HEK293 (cell line): ENCODE data around the gene UNK.

ENCODE experiments used
- REST ChIP-seq: fragments of 450-650 bp; formaldehyde crosslinking; IDR thresholded peaks from 2 replicates; pipeline ENCODE4 v1.5.1; 2016; ENCODE audit warnings: missing biosample characterization, missing genetic modification characterization
- TCF7L2 ChIP-seq: IDR thresholded peaks from 2 replicates; pipeline ENCODE4 v1.6.1; 2011; ENCODE audit warnings: low read depth, mild to moderate bottlenecking, inconsistent platforms, low read length, moderate library complexity, borderline replicate concordance
- YY1 ChIP-seq: fragments of 450-650 bp; formaldehyde crosslinking; IDR thresholded peaks from 2 replicates; pipeline ENCODE4 v1.5.1; 2018; ENCODE audit warnings: missing biosample characterization, missing genetic modification characterization
- ZBTB10 ChIP-seq: fragments of 450-650 bp; formaldehyde crosslinking; IDR thresholded peaks from 2 replicates; pipeline ENCODE4 v1.5.1; 2016; ENCODE audit warnings: missing biosample characterization, missing genetic modification characterization
- ZFP41 ChIP-seq: fragments of 450-650 bp; formaldehyde crosslinking; IDR thresholded peaks from 2 replicates; pipeline ENCODE4 v1.5.1; 2016; ENCODE audit warnings: missing biosample characterization, missing genetic modification characterization, borderline replicate concordance
- ZNF2 ChIP-seq: fragments of 450-650 bp; formaldehyde crosslinking; IDR thresholded peaks from 2 replicates; pipeline ENCODE4 v1.5.1; 2016; ENCODE audit warnings: missing biosample characterization, missing genetic modification characterization
- ZNF211 ChIP-seq: fragments of 450-650 bp; formaldehyde crosslinking; IDR thresholded peaks from 2 replicates; pipeline ENCODE4 v1.5.1; 2016; ENCODE audit warnings: low read depth, missing biosample characterization, missing genetic modification characterization
- ZNF274 ChIP-seq, 2 experiments: fragments of 200-500 bp in 1 of 2; fragments of 450-650 bp in 1 of 2; sonication (Bioruptor generic) in 1 of 2; formaldehyde crosslinking in 1 of 2; IDR thresholded peaks; 2 replicates each; pipeline versions ENCODE4 v1.5.1 to v1.6.1; 2014 to 2016; ENCODE audit warnings: borderline replicate concordance in 1 of 2, inconsistent platforms in 1 of 2, low read length in 1 of 2, missing biosample characterization in 1 of 2, missing genetic modification characterization in 1 of 2
- ZNF350 ChIP-seq: fragments of 450-650 bp; formaldehyde crosslinking; IDR thresholded peaks from 2 replicates; pipeline ENCODE4 v1.5.0; 2017; ENCODE audit warnings: missing biosample characterization, mild to moderate bottlenecking, missing genetic modification characterization
- TF ChIP-seq, protein P1 (sequence below): fragments of 450-650 bp; formaldehyde crosslinking; IDR thresholded peaks from 2 replicates; pipeline ENCODE4 v1.5.1; 2016; ENCODE audit warnings: missing biosample characterization, missing genetic modification characterization
- TF ChIP-seq, protein P2 (sequence below): fragments of 450-650 bp; formaldehyde crosslinking; IDR thresholded peaks from 2 replicates; pipeline ENCODE4 v1.5.1; 2016; ENCODE audit warnings: missing biosample characterization, missing genetic modification characterization
- TF ChIP-seq, protein P3 (sequence below): fragments of 450-650 bp; formaldehyde crosslinking; conservative IDR thresholded peaks from 2 replicates; pipeline ENCODE4 v1.5.1; 2016; ENCODE audit warnings: low read depth, missing biosample characterization, missing genetic modification characterization

- TF ChIP-seq, protein P1, sequence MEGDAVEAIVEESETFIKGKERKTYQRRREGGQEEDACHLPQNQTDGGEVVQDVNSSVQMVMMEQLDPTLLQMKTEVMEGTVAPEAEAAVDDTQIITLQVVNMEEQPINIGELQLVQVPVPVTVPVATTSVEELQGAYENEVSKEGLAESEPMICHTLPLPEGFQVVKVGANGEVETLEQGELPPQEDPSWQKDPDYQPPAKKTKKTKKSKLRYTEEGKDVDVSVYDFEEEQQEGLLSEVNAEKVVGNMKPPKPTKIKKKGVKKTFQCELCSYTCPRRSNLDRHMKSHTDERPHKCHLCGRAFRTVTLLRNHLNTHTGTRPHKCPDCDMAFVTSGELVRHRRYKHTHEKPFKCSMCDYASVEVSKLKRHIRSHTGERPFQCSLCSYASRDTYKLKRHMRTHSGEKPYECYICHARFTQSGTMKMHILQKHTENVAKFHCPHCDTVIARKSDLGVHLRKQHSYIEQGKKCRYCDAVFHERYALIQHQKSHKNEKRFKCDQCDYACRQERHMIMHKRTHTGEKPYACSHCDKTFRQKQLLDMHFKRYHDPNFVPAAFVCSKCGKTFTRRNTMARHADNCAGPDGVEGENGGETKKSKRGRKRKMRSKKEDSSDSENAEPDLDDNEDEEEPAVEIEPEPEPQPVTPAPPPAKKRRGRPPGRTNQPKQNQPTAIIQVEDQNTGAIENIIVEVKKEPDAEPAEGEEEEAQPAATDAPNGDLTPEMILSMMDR (tag by site-specific recombination), result no peak
- TF ChIP-seq ZNF211 (tag by site-specific recombination) (no peak), TCF7L2 (no peak), ZNF350 (tag by site-specific recombination) (no peak), ZFP41 (tag by site-specific recombination) (no peak), ZNF2 (tag by site-specific recombination) (no peak), REST (no peak), YY1 (no peak), ZNF274 (IDR thresholded peaks at IDR 0.05; ENCODE audit: low read length) (no peak), ZNF274 (tag by site-specific recombination; IDR thresholded peaks at IDR 0.05; ENCODE audit: borderline replicate concordance) (no peak), ZBTB10 (tag by site-specific recombination) (no peak)
- TF ChIP-seq, protein P2, sequence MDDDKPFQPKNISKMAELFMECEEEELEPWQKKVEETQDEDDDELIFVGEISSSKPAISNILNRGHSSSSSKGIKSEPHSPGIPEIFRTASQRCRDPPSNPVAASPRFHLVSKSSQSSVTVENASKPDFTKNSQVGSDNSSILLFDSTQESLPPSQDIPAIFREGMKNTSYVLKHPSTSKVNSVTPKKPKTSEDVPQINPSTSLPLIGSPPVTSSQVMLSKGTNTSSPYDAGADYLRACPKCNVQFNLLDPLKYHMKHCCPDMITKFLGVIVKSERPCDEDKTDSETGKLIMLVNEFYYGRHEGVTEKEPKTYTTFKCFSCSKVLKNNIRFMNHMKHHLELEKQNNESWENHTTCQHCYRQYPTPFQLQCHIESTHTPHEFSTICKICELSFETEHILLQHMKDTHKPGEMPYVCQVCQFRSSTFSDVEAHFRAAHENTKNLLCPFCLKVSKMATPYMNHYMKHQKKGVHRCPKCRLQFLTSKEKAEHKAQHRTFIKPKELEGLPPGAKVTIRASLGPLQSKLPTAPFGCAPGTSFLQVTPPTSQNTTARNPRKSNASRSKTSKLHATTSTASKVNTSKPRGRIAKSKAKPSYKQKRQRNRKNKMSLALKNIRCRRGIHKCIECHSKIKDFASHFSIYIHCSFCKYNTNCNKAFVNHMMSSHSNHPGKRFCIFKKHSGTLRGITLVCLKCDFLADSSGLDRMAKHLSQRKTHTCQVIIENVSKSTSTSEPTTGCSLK (tag by site-specific recombination), result no peak
- TF ChIP-seq, protein P3, sequence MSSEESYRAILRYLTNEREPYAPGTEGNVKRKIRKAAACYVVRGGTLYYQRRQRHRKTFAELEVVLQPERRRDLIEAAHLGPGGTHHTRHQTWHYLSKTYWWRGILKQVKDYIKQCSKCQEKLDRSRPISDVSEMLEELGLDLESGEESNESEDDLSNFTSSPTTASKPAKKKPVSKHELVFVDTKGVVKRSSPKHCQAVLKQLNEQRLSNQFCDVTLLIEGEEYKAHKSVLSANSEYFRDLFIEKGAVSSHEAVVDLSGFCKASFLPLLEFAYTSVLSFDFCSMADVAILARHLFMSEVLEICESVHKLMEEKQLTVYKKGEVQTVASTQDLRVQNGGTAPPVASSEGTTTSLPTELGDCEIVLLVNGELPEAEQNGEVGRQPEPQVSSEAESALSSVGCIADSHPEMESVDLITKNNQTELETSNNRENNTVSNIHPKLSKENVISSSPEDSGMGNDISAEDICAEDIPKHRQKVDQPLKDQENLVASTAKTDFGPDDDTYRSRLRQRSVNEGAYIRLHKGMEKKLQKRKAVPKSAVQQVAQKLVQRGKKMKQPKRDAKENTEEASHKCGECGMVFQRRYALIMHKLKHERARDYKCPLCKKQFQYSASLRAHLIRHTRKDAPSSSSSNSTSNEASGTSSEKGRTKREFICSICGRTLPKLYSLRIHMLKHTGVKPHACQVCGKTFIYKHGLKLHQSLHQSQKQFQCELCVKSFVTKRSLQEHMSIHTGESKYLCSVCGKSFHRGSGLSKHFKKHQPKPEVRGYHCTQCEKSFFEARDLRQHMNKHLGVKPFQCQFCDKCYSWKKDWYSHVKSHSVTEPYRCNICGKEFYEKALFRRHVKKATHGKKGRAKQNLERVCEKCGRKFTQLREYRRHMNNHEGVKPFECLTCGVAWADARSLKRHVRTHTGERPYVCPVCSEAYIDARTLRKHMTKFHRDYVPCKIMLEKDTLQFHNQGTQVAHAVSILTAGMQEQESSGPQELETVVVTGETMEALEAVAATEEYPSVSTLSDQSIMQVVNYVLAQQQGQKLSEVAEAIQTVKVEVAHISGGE (tag by site-specific recombination), result no peak
These were observed 6.6 kb downstream of the UNK start for GRCh38 chr17:75791254-75791653.
